H9 (cell line): ENCODE data around the gene HMGCL. TPM values are rescaled to one million over a fixed set of nuclear protein-coding genes. Genes with fewer than 3 reads are reported as not detected.

Experiments used
- DNase-seq: peaks from one replicate; pipeline ENCODE4 v3.0.0-alpha.2; 2017
- H2AFZ ChIP-seq: one replicate; pipeline ENCODE4 v1.6.1; 2013; ENCODE audit warnings: mild to moderate bottlenecking, low read length, control low read depth, moderate library complexity
- H2AK5ac ChIP-seq: 2 replicates; pipeline ENCODE4 v1.6.1; 2013; ENCODE audit warnings: low read length, control low read depth, mixed read lengths; ENCODE audit not compliant: insufficient read length
- H2BK120ac ChIP-seq: one replicate; pipeline ENCODE4 v1.6.1; 2013; ENCODE audit warnings: low read depth, mild to moderate bottlenecking, low read length, control low read depth, inconsistent platforms; ENCODE audit not compliant: poor library complexity, severe bottlenecking
- H2BK12ac ChIP-seq: 2 replicates; pipeline ENCODE4 v1.6.1; 2013; ENCODE audit warnings: low read length, control low read depth, mixed read lengths, low read depth; ENCODE audit not compliant: insufficient read length
- H2BK15ac ChIP-seq: 2 replicates; pipeline ENCODE4 v1.6.1; 2013; ENCODE audit warnings: low read depth, low read length, control low read depth
- H2BK20ac ChIP-seq: one replicate; pipeline ENCODE4 v1.6.1; 2013; ENCODE audit warnings: low read depth, mild to moderate bottlenecking, low read length, control low read depth, inconsistent platforms; ENCODE audit not compliant: poor library complexity, severe bottlenecking
- H2BK5ac ChIP-seq: 2 replicates; pipeline ENCODE4 v1.6.1; 2013; ENCODE audit warnings: low read length, control low read depth, mixed read lengths; ENCODE audit not compliant: insufficient read length
- H3K14ac ChIP-seq: 2 replicates; pipeline ENCODE4 v1.6.1; 2013; ENCODE audit warnings: low read length, control low read depth; ENCODE audit not compliant: insufficient read depth
- H3K18ac ChIP-seq: 2 replicates; pipeline ENCODE4 v1.6.1; 2013; ENCODE audit warnings: low read depth, mild to moderate bottlenecking, mixed read lengths, low read length, control low read depth; ENCODE audit not compliant: insufficient read length
- H3K23ac ChIP-seq: 2 replicates; pipeline ENCODE4 v1.6.1; 2013; ENCODE audit warnings: low read length, control low read depth, mixed read lengths, low read depth; ENCODE audit not compliant: insufficient read length
- H3K23me2 ChIP-seq: 2 replicates; pipeline ENCODE4 v1.6.1; 2013; ENCODE audit warnings: low read depth, mild to moderate bottlenecking, mixed read lengths, low read length, control low read depth; ENCODE audit not compliant: insufficient read length, poor library complexity, severe bottlenecking
- H3K27ac ChIP-seq: 2 replicates; pipeline ENCODE4 v1.5.1; 2013; ENCODE audit warnings: low read length, control low read depth, mixed read lengths, low read depth; ENCODE audit not compliant: insufficient read length
- H3K27me3 ChIP-seq: 2 replicates; pipeline ENCODE4 v1.6.1; 2013; ENCODE audit warnings: low read length, control low read depth, inconsistent platforms; ENCODE audit not compliant: insufficient read depth
- H3K4ac ChIP-seq: 2 replicates; pipeline ENCODE4 v1.6.1; 2013; ENCODE audit warnings: low read depth, mild to moderate bottlenecking, control low read depth, inconsistent platforms, low read length, moderate library complexity
- H3K4me1 ChIP-seq: 2 replicates; pipeline ENCODE4 v1.6.1; 2013; ENCODE audit warnings: low read length, control low read depth, inconsistent platforms; ENCODE audit not compliant: insufficient read depth
- H3K4me2 ChIP-seq: 2 replicates; pipeline ENCODE4 v1.6.1; 2013; ENCODE audit warnings: low read length, control low read depth, mixed read lengths; ENCODE audit not compliant: insufficient read length, insufficient read depth
- H3K56ac ChIP-seq: 2 replicates; pipeline ENCODE4 v1.6.1; 2013; ENCODE audit warnings: low read depth, mild to moderate bottlenecking, mixed read lengths, low read length, control low read depth; ENCODE audit not compliant: insufficient read length
- H3K79me1 ChIP-seq: 2 replicates; pipeline ENCODE4 v1.6.1; 2013; ENCODE audit warnings: low read depth, mild to moderate bottlenecking, moderate library complexity, low read length, control low read depth, inconsistent platforms; ENCODE audit not compliant: insufficient read depth, poor library complexity, severe bottlenecking
- H3K79me2 ChIP-seq: 2 replicates; pipeline ENCODE4 v1.6.1; 2013; ENCODE audit warnings: low read length, control low read depth, inconsistent platforms; ENCODE audit not compliant: insufficient read depth
- H3K9ac ChIP-seq: 2 replicates; pipeline ENCODE4 v1.6.1; 2013; ENCODE audit warnings: low read length, control low read depth, mixed read lengths; ENCODE audit not compliant: insufficient read length; ENCODE audit errors: extremely low read depth
- H3K9me3 ChIP-seq: one replicate; pipeline ENCODE4 v1.6.1; 2013; ENCODE audit warnings: low read depth, low read length, inconsistent platforms; ENCODE audit not compliant: control insufficient read depth
- H3T11ph ChIP-seq: one replicate; pipeline ENCODE4 v1.6.1; 2013; ENCODE audit warnings: mild to moderate bottlenecking, low read length, control low read depth, inconsistent platforms
- H4K20me1 ChIP-seq: one replicate; pipeline ENCODE4 v1.6.1; 2013; ENCODE audit not compliant: control insufficient read depth, insufficient read length, insufficient read depth
- H4K5ac ChIP-seq: 2 replicates; pipeline ENCODE4 v1.6.1; 2013; ENCODE audit warnings: low read depth, mild to moderate bottlenecking, mixed read lengths, low read length, control low read depth; ENCODE audit not compliant: insufficient read length
- H4K8ac ChIP-seq: replicated peaks from 2 replicates; pipeline ENCODE4 v1.6.1; 2013; ENCODE audit warnings: low read length, control low read depth, mixed read lengths, low read depth; ENCODE audit not compliant: insufficient read length
- H4K91ac ChIP-seq: 2 replicates; pipeline ENCODE4 v1.6.1; 2013; ENCODE audit warnings: low read depth, mild to moderate bottlenecking, moderate library complexity, mixed read lengths, low read length, control low read depth; ENCODE audit not compliant: insufficient read length
- H3K27ac Mint-ChIP-seq, 3 experiments: 2 replicates in 2 of 3; 3 replicates in 1 of 3; pipeline ENCODE4 v1.8.0; 2020 to 2021; ENCODE audit warnings: mixed read lengths in 3 of 3, mild to moderate bottlenecking in 1 of 3, moderate library complexity in 1 of 3
- H3K27me3 Mint-ChIP-seq: 2 replicates; pipeline ENCODE4 v1.8.0; 2021; ENCODE audit warnings: low read depth, mild to moderate bottlenecking, moderate library complexity, mixed read lengths
- H3K36me3 Mint-ChIP-seq, 3 experiments: 2 replicates in 2 of 3; 3 replicates in 1 of 3; pipeline ENCODE4 v1.8.0; 2020 to 2021; ENCODE audit warnings: low read depth in 3 of 3, mixed read lengths in 3 of 3; ENCODE audit not compliant: insufficient read depth in 1 of 3
- H3K4me1 Mint-ChIP-seq, 2 experiments: 2 replicates each; pipeline ENCODE4 v1.8.0; 2020; ENCODE audit warnings: mixed read lengths in 2 of 2
- H3K4me3 Mint-ChIP-seq, 2 experiments: 2 replicates in 1 of 2; 3 replicates in 1 of 2; pipeline ENCODE4 v1.8.0; 2020 to 2021; ENCODE audit warnings: mild to moderate bottlenecking in 2 of 2, mixed read lengths in 2 of 2, moderate library complexity in 1 of 2
- H3K9me3 Mint-ChIP-seq, 2 experiments: 2 replicates in 1 of 2; 3 replicates in 1 of 2; pipeline ENCODE4 v1.8.0; 2020; ENCODE audit warnings: mild to moderate bottlenecking in 2 of 2, mixed read lengths in 2 of 2, moderate library complexity in 1 of 2
- CTCF ChIP-seq: fragments of 200-600 bp; sonication (generic); conservative IDR thresholded peaks from 3 replicates; pipeline ENCODE4 v1.8.0; 2021; ENCODE audit warnings: antibody characterized with exemption, mild to moderate bottlenecking
- WGBS: extraction: QIAGEN DNeasy Blood & Tissue Kit; methylation state at CpG from one replicate; pipeline ENCODE4 v1.1.7; 2013; ENCODE audit warnings: missing lambda C conversion rate, low lambda C conversion rate, mixed read lengths; ENCODE audit not compliant: insufficient read length; ENCODE audit errors: extremely low coverage; 5-methylcytosine and 5-hydroxymethylcytosine counted together
- total RNA-seq: library from RNA; stranded (reverse); gene quantifications from 2 replicates; pipeline ENCODE4 v1.2.1, GENCODE V29; 2021

HMGCL gene
- total RNA-seq, 1 experiment from 2014 or later, result 15.9 TPM

GRCh38 chr1:23772854-23773242 is 52.4 kb downstream of the HMGCL start:
- Mint-ChIP-seq H3K4me3 (no peak overlapping the region), H3K9me3 (no peaks in the 10 kb centered on the region), H3K4me1 (peaks cover 2 to 7% of the 10 kb centered on the region in 2 experiments), H3K27ac (no peak overlapping the region), H3K36me3 (peaks cover 0 to 13% (median 10%) of the 10 kb centered on the region in 3 experiments; a peak in 5 of 7 replicates), H3K27me3 (no peaks in the 10 kb centered on the region)
- TF ChIP-seq CTCF, result no peak
- Histone ChIP-seq H2AK5ac (no peak overlapping the region), H3K56ac (no peak overlapping the region), H3K9me3 (no peaks in the 10 kb centered on the region), H4K91ac (no peak overlapping the region), H3K27me3 (no peaks in the 10 kb centered on the region), H3K9ac (no peak overlapping the region), H2BK120ac (no peak overlapping the region), H4K8ac (no peak overlapping the region), H3K4ac (no peak overlapping the region), H4K5ac (no peak overlapping the region), H2AFZ (no peak overlapping the region), H2BK20ac (no peak overlapping the region), H2BK12ac (peak overlapping the region; percentile 62), H3K4me2 (no peak overlapping the region), H3K79me2 (no peaks in the 10 kb centered on the region), H3K79me1 (peaks cover 3% of the 10 kb centered on the region), H3K23me2 (no peaks in the 10 kb centered on the region), H3K4me1 (no peaks in the 10 kb centered on the region; the same call in 1 of the 2 replicates), H3K14ac (no peak overlapping the region), H4K20me1 (no peaks in the 10 kb centered on the region), H3T11ph (no peak overlapping the region), H3K27ac (no peak overlapping the region), H2BK5ac (no peak overlapping the region), H3K23ac (no peak overlapping the region), H3K18ac (no peak overlapping the region), H2BK15ac (no peak overlapping the region)
- WGBS, result no CpG with 5 or more reads among the region's 10 CpGs
- no peak for DNase-seq
